ENCODE data around the gene CHD9.
A peak's percentile ranks its signal among the peaks of the same experiment; 100 is the strongest.

Gene CHD9

DNA sequence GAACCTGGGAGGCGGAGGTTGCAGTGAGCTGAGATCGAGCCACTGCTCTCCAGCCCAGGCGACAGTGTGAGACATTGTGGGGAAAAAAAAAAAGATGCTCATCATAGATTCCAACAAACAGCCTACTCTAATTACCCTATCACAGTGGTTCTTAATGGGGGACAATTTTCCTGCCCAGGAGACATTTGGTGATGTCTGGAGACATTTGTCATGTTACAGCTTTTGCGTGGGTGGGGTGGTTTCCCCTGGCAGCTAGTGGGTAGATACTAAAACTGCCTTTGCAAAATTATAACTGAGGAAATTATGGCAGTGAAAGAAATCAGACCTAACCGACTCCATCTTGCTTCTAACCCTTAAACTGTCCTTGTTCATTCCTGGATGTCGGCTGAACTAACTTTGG lies 287.0 kb downstream of the CHD9 start:
- no peaks in the 10 kb centered on the region for H3K27me3 ChIP-seq (ENCODE audit: insufficient read depth, low read length)
- H3K4me2 ChIP-seq (ENCODE audit: low read length): no peak overlapping the region
- no peak overlapping the region for H3K4me3 ChIP-seq (ENCODE audit: low read depth, low read length, poor library complexity, severe bottlenecking)

DNA sequence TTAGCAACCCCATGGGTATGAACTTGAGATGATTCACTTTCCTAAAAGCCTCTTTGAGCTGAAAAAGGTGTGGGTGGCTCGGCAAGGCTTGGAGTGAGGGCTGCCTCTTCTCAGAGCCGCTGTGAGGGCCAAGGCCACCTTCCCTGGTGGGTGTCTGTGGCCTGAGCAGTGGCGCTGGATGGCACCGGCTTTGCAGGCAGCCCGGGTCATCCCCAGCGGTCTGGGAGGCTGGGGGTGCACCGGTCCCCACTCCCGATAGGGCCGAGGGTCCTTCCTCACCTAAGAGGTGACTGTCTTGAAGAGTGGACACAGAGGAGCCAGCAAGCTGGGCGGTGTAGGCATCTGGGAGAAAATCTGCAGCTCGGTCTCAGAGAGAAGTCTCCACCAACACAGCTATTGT lies 300.3 kb downstream of the CHD9 start:
- H4K20me1 ChIP-seq (ENCODE audit: insufficient read depth, low read length): no peaks in the 10 kb centered on the region
- H3K27ac ChIP-seq (ENCODE audit: low read depth, low read length, poor library complexity, severe bottlenecking): no peak overlapping the region
- H3K9me3 ChIP-seq (ENCODE audit: low read length): no peaks in the 10 kb centered on the region
- no peak for TF ChIP-seq EZH2 (IDR thresholded peaks at IDR 0.05; ENCODE audit: borderline replicate concordance, low read length)
- TF ChIP-seq, protein P1, sequence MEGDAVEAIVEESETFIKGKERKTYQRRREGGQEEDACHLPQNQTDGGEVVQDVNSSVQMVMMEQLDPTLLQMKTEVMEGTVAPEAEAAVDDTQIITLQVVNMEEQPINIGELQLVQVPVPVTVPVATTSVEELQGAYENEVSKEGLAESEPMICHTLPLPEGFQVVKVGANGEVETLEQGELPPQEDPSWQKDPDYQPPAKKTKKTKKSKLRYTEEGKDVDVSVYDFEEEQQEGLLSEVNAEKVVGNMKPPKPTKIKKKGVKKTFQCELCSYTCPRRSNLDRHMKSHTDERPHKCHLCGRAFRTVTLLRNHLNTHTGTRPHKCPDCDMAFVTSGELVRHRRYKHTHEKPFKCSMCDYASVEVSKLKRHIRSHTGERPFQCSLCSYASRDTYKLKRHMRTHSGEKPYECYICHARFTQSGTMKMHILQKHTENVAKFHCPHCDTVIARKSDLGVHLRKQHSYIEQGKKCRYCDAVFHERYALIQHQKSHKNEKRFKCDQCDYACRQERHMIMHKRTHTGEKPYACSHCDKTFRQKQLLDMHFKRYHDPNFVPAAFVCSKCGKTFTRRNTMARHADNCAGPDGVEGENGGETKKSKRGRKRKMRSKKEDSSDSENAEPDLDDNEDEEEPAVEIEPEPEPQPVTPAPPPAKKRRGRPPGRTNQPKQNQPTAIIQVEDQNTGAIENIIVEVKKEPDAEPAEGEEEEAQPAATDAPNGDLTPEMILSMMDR (IDR thresholded peaks at IDR 0.05; ENCODE audit: low read length): no peak
- no peaks in the 10 kb centered on the region for H3K79me2 ChIP-seq (ENCODE audit: insufficient read depth, low read length)
- H3F3A ChIP-seq (ENCODE audit: insufficient read depth, low read length): no peaks in the 10 kb centered on the region
- no peak overlapping the region for H2AFZ ChIP-seq (ENCODE audit: low read length)
- H3K4me2 ChIP-seq (ENCODE audit: low read length): no peak overlapping the region
- H3K27me3 ChIP-seq (ENCODE audit: insufficient read depth, low read length): 0 out of 2 replicates have a peak, but pooled peaks cover 5% of the 10 kb centered on the region
- H3K4me3 ChIP-seq (ENCODE audit: low read depth, low read length, poor library complexity, severe bottlenecking): no peak overlapping the region
- no peaks in the 10 kb centered on the region for H3K36me3 ChIP-seq (ENCODE audit: insufficient read depth, low read length)
- H3K9ac ChIP-seq (ENCODE audit: low read length): no peak overlapping the region
- no peaks in the 10 kb centered on the region for H3K9me2 ChIP-seq (ENCODE audit: low read depth, low read length)
- H3K4me1 ChIP-seq (ENCODE audit: insufficient read depth, low read length, severe bottlenecking): peaks cover 12% of the 10 kb centered on the region

More for the DNA sequence above, 287.0 kb downstream of the CHD9 start:
- no peak overlapping the region for H2AFZ ChIP-seq (ENCODE audit: low read length)
- no peaks in the 10 kb centered on the region for H4K20me1 ChIP-seq (ENCODE audit: insufficient read depth, low read length)
- H3K4me1 ChIP-seq (ENCODE audit: insufficient read depth, low read length, severe bottlenecking): no peaks in the 10 kb centered on the region
- TF ChIP-seq, protein P1 (IDR thresholded peaks at IDR 0.05; ENCODE audit: low read length): no peak
- TF ChIP-seq EZH2 (IDR thresholded peaks at IDR 0.05; ENCODE audit: borderline replicate concordance, low read length): no peak
- H3F3A ChIP-seq (ENCODE audit: insufficient read depth, low read length): no peaks in the 10 kb centered on the region
- H3K9ac ChIP-seq (ENCODE audit: low read length): no peak overlapping the region
- no peaks in the 10 kb centered on the region for H3K9me2 ChIP-seq (ENCODE audit: low read depth, low read length)
- no peaks in the 10 kb centered on the region for H3K9me3 ChIP-seq (ENCODE audit: low read length)
- H3K36me3 ChIP-seq (ENCODE audit: insufficient read depth, low read length): no peaks in the 10 kb centered on the region
- H3K27ac ChIP-seq (ENCODE audit: low read depth, low read length, poor library complexity, severe bottlenecking): no peak overlapping the region
- H3K79me2 ChIP-seq (ENCODE audit: insufficient read depth, low read length): no peaks in the 10 kb centered on the region

GRCh38 chr16:53356478-53357207 lies 301.9 kb downstream of the CHD9 start:
- H3K36me3 ChIP-seq (ENCODE audit: insufficient read depth, low read length): no peaks in the 10 kb centered on the region
- no peak overlapping the region for H2AFZ ChIP-seq (ENCODE audit: low read length)
- H3K79me2 ChIP-seq (ENCODE audit: insufficient read depth, low read length): no peaks in the 10 kb centered on the region
- H3K9ac ChIP-seq (ENCODE audit: low read length): no peak overlapping the region
- 0 out of 2 replicates have a peak, but pooled peaks cover 6% of the 10 kb centered on the region for H3K27me3 ChIP-seq (ENCODE audit: insufficient read depth, low read length)
- TF ChIP-seq EZH2 (IDR thresholded peaks at IDR 0.05; ENCODE audit: borderline replicate concordance, low read length): no peak
- TF ChIP-seq, protein P1 (IDR thresholded peaks at IDR 0.05; ENCODE audit: low read length): peak; percentile 28; the same call in 1 of the 2 replicates
- H4K20me1 ChIP-seq (ENCODE audit: insufficient read depth, low read length): no peaks in the 10 kb centered on the region
- no peak overlapping the region for H3K4me3 ChIP-seq (ENCODE audit: low read depth, low read length, poor library complexity, severe bottlenecking)
- H3K9me3 ChIP-seq (ENCODE audit: low read length): no peaks in the 10 kb centered on the region
- H3K9me2 ChIP-seq (ENCODE audit: low read depth, low read length): no peaks in the 10 kb centered on the region
- H3F3A ChIP-seq (ENCODE audit: insufficient read depth, low read length): no peaks in the 10 kb centered on the region
- H3K4me1 ChIP-seq (ENCODE audit: insufficient read depth, low read length, severe bottlenecking): peaks cover 12% of the 10 kb centered on the region
- no peak overlapping the region for H3K4me2 ChIP-seq (ENCODE audit: low read length)
- H3K27ac ChIP-seq (ENCODE audit: low read depth, low read length, poor library complexity, severe bottlenecking): no peak overlapping the region

Data from OCI-LY1 (cell line).